KBM-7 (cell line): Measurements from ENCODE around the gene TLCD5.

Experiments
- DNase-seq: peaks from one replicate; pipeline ENCODE4 v3.0.0-alpha.2; 2015
- in situ Hi-C: fragments of 300-500 bp; cut with MboI; formaldehyde crosslinking; loops from 2 replicates; pipeline ENCODE4 v1.14.3; 2020; ENCODE audit warnings: low sequenced_read_pairs, low pct_unique_long_range_greater_than_20kb, mixed read lengths

The TLCD5 gene

GRCh38 chr11:120334894-120335462, 9.9 kb downstream of the TLCD5 start:
- DNase-seq, result peak; percentile 83
- in situ Hi-C loops, result no loop called here

GRCh38 chr11:120335556-120335907, 10.4 kb downstream of the TLCD5 start:
- DNase-seq, result no peak
- in situ Hi-C loops, result no loop called here

- in situ Hi-C loops, result no loop called here
- peak; percentile 72 for DNase-seq
Measured at GRCh38 chr11:120335908-120336640, 11.0 kb downstream of the TLCD5 start, which contains the start of gene ARHGEF12. TSS of gene ARHGEF12 (plus strand) at chr11:120336413. CDS start at chr11:120337244, 831 bp downstream.

GRCh38 chr11:120336641-120337354, 11.7 kb downstream of the TLCD5 start:
- DNase-seq, result peak; percentile 14
- in situ Hi-C loops, result no loop called here

- in situ Hi-C loops, result no loop called here
- peak; percentile 66 for DNase-seq
Measured at GRCh38 chr11:120337355-120338106, 12.4 kb downstream of the TLCD5 start.

GRCh38 chr11:120338107-120338933, 13.2 kb downstream of the TLCD5 start:
- in situ Hi-C loops, result no loop called here
- DNase-seq, result no peak

- in situ Hi-C loops, result no loop called here
- DNase-seq, result peak; percentile 20
Measured at GRCh38 chr11:120339394-120339890, 14.3 kb downstream of the TLCD5 start.

GRCh38 chr11:120340529-120340928, 15.4 kb downstream of the TLCD5 start:
- in situ Hi-C loops, result no loop called here
- DNase-seq, result no peak

GRCh38 chr11:120342226-120342625, 17.1 kb downstream of the TLCD5 start:
- in situ Hi-C loops, result no loop called here
- no peak for DNase-seq

- in situ Hi-C loops, result no loop called here
- no peak for DNase-seq
Measured at GRCh38 chr11:120342678-120343077, 17.6 kb downstream of the TLCD5 start.

- in situ Hi-C loops, result no loop called here
- DNase-seq, result no peak
Measured at GRCh38 chr11:120343429-120343828, 18.3 kb downstream of the TLCD5 start.

GRCh38 chr11:120344302-120345004, 19.4 kb downstream of the TLCD5 start:
- peak; percentile 95 for DNase-seq
- in situ Hi-C loops, result no loop called here

GRCh38 chr11:120346233-120346632, 21.1 kb downstream of the TLCD5 start:
- DNase-seq, result no peak
- in situ Hi-C loops, result no loop called here

- no peak for DNase-seq
- in situ Hi-C loops, result no loop called here
Measured at GRCh38 chr11:120350637-120351036, 25.5 kb downstream of the TLCD5 start.

- no peak for DNase-seq
- in situ Hi-C loops, result no loop called here
Measured at GRCh38 chr11:120352405-120352804, 27.3 kb downstream of the TLCD5 start.

- no peak for DNase-seq
- in situ Hi-C loops, result no loop called here
Measured at GRCh38 chr11:120354068-120354467, 29.0 kb downstream of the TLCD5 start.

GRCh38 chr11:120354779-120355178, 29.7 kb downstream of the TLCD5 start:
- DNase-seq, result no peak
- in situ Hi-C loops, result no loop called here

- in situ Hi-C loops, result no loop called here
- DNase-seq, result no peak
Measured at GRCh38 chr11:120357620-120358019, 32.5 kb downstream of the TLCD5 start.
